GM12891 (cell line): Measurements from ENCODE around the gene FAM219A.
A peak's percentile ranks its signal among the peaks of the same experiment; 100 is the strongest.

Experiments used
- DNase-seq: peaks from one replicate; pipeline ENCODE4 v3.0.0; 2011; ENCODE audit warnings: low spot score; ENCODE audit not compliant: insufficient read length
- FAIRE-seq: peaks from 2 replicates; lab custom pipeline; 2011; peaks lifted over from hg19 to GRCh38; lab: Jason Lieb, UNC
- PAX5 ChIP-seq: IDR thresholded peaks from 2 replicates; pipeline ENCODE4 v1.6.1; 2011; ENCODE audit warnings: low read length, moderate library complexity, mild to moderate bottlenecking; ENCODE audit not compliant: insufficient read depth, severe bottlenecking
- POLR2A ChIP-seq: IDR thresholded peaks from 2 replicates; pipeline ENCODE4 v1.6.1; 2011; ENCODE audit warnings: low read depth, low read length, control low read depth
- POLR2AphosphoS5 ChIP-seq: IDR thresholded peaks from 2 replicates; pipeline ENCODE4 v1.6.1; 2011; ENCODE audit warnings: low read depth, low read length, control low read depth
- POU2F2 ChIP-seq: IDR thresholded peaks from 2 replicates; pipeline ENCODE4 v1.6.1; 2011; ENCODE audit warnings: low read depth, mild to moderate bottlenecking, control low read depth, low read length, moderate library complexity
- SPI1 ChIP-seq: IDR thresholded peaks from 2 replicates; pipeline ENCODE4 v1.6.1; 2011; ENCODE audit warnings: low read depth, low read length, control low read depth
- TAF1 ChIP-seq: IDR thresholded peaks from 2 replicates; pipeline ENCODE4 v1.6.1; 2011; ENCODE audit warnings: low read depth, low read length, control low read depth

FAM219A gene

GRCh38 chr9:34437006-34437925, 21.1 kb downstream of the FAM219A start:
- DNase-seq (peak; percentile 59), FAIRE-seq (peak; percentile 86)
- no peak for TF ChIP-seq POU2F2
- TF ChIP-seq PAX5: no peak
- TF ChIP-seq POLR2AphosphoS5: no peak
- TF ChIP-seq TAF1: no peak
- no peak for TF ChIP-seq POLR2A
- no peak for TF ChIP-seq SPI1

DNA sequence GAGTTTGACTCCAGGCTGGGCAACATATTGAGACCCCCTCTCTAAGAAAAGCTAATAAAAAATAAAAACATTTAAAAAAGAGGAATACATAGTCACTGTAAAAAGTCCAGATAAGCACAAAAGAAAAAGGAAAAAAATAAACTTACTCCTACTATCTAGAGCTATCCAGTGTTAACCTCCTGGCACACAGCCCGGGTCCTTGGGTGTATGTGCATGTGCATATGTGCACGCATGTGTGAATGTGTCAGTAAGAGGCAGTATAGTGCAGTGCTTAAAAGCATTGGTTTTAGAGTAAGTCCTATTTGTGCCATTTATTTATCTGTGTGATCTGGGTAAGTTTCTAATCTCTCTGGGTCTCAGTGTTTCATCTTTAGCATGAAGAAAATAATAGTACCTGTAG, 26.7 kb downstream of the FAM219A start:
- DNase-seq (no peak), FAIRE-seq (no peak)
- TF ChIP-seq TAF1: no peak
- TF ChIP-seq POLR2A: no peak
- TF ChIP-seq POLR2AphosphoS5: no peak
- no peak for TF ChIP-seq POU2F2
- no peak for TF ChIP-seq PAX5
- TF ChIP-seq SPI1: no peak

- DNase-seq: no peak
- TF ChIP-seq POLR2AphosphoS5 (no peak), POU2F2 (no peak), SPI1 (no peak), PAX5 (no peak), TAF1 (no peak), POLR2A (no peak)
- no peak for FAIRE-seq
Measured at GRCh38 chr9:34430843-34431437, 27.4 kb downstream of the FAM219A start.

DNA sequence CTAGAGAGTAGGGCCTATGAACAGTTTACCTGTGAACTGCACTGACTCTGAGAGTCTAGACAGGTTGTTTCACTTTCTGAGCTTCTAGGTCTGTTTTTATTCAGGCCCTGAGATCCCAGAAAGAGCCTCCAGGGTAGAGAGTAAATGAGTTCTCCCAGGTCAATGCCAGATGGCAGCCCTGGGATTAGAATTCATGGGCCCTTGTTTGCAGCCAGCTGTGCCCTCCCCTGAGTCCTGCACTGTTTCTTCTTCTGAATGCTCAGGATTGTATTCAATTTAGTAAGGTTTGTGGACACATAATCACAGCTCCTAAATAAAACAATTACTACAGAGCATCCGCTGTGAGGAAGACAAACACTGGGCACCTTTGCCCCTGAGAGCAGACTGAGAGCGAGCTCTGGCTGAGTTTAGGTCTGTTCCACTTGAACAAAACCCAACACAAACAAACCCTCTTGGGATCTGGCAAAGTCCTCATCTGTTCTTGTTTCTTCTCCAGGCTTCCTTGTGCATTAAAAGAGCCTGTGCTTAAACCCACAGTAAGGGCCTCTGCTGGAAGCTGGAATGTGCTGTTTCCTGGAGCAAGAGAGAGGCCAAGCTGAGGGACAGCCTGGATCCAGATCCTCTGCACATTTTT, 29.9 kb downstream of the FAM219A start:
- FAIRE-seq (no peak), DNase-seq (no peak)
- TF ChIP-seq TAF1: no peak
- no peak for TF ChIP-seq POLR2AphosphoS5
- no peak for TF ChIP-seq POU2F2
- TF ChIP-seq PAX5: no peak
- TF ChIP-seq SPI1: no peak
- no peak for TF ChIP-seq POLR2A

DNA sequence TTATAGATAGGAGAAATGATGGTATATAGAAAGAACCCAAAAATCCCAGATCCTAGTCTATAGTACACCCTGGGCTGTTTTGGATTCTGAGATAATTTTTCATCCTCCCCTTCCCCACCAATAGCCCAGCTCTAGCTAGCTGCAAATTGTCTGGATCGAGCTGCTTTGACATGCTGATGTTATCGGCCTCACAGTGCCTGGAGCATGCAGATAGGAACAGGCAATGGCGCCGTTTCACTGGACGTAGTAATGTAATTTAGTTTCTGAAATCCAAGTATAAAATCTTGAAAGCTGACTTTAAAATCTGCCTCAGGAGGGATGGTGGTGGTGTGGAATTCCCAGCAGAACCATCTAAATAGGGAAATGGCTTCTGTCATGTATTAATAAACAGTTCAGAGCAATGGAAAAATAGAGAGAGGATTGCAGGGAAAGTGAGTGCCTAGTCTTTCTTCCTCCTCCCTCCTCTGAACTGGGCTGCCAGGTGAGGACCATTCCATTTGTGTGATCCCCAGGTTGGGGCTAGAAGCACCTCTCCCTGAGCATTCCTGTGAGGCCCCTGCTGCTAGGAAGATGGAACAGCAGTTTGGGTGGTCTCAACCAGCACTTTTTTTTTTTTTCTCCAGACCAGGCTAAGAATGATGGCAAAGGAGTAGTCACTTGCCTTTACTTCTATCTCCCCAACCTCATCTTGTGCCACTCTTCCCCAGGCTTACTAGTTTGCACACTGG, 31.9 kb downstream of the FAM219A start:
- DNase-seq (no peak), FAIRE-seq (no peak)
- TF ChIP-seq POLR2A: no peak

DNA sequence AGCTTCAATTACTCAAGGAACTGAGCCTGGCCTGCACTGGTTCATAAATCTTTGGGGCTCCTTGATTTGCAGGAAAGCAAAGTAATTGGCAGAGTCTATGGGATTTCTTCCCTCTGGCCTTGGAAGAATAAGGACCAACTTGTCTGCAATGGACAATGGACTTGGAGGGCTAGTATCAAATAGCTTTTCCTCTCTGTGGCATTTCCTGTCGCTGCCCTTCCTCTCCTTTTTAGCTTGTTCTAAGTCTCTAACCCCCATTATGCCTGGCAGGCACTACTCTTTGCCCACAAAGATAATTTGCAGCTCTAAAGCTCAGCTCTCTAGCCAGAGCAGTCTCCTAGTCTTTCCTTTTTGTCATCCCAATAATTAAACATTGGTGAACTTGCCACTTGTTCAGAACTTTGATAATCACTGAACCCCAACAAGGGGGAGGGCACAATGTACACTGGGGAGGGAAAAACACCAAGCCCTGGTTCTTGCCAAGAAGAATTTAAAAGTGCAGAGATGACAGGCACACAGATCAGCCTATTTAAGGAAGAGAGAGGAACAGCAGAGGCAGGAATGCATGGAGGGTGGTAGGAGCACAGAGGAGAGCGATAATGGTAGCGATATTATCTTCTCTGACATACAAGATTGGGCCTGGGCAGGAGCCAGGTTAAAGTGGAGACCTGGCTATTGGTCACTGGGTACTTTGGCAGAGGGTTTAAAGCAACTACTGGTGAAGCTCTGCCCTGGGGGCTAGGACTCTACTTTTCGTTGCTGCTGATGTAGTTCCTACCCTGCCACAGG, 38.5 kb downstream of the FAM219A start:
- DNase-seq (no peak), FAIRE-seq (no peak)

GRCh38 chr9:34417734-34418133, 40.6 kb downstream of the FAM219A start:
- FAIRE-seq (no peak), DNase-seq (no peak)
- TF ChIP-seq POLR2A: no peak
- TF ChIP-seq PAX5: no peak
- no peak for TF ChIP-seq POLR2AphosphoS5
- no peak for TF ChIP-seq TAF1
- no peak for TF ChIP-seq SPI1
- no peak for TF ChIP-seq POU2F2

More for the DNA sequence above, 38.5 kb downstream of the FAM219A start:
- TF ChIP-seq SPI1 (no peak), POLR2A (no peak), TAF1 (no peak), PAX5 (no peak), POU2F2 (no peak), POLR2AphosphoS5 (no peak)

GRCh38 chr9:34413231-34413852, 45.0 kb downstream of the FAM219A start:
- no peak for FAIRE-seq
- no peak for DNase-seq
- TF ChIP-seq POLR2AphosphoS5 (no peak), TAF1 (no peak), PAX5 (no peak)
